Measurements from ENCODE around the gene QPRT. TPM values are rescaled to one million over a fixed set of nuclear protein-coding genes. Genes with fewer than 3 reads are reported as not detected.

Gene QPRT
- total and polyA plus RNA-seq, 2 of the 13 experiments (the other 11 are each of a cell fraction or from before 2014, with no cell fraction given), result 130 to 218 TPM

- Histone ChIP-seq H3K9ac (ENCODE audit: insufficient read depth, low read depth, low read length) (no peak overlapping the region), H3K4me2 (ENCODE audit: low read depth, low read length) (no peak overlapping the region), H3K27me3 (ENCODE audit: control insufficient read depth in 1 of 2, insufficient read depth in 2 of 2, low read length in 2 of 2) (no peaks in the 10 kb centered on the region; a peak in 1 of 5 replicates), H3K36me3 (replicated peaks in 1 of 2; ENCODE audit: control insufficient read depth in 1 of 2, insufficient read depth in 2 of 2, low read length in 2 of 2) (peaks cover 4 to 30% of the 10 kb centered on the region in 2 experiments), H2AFZ (ENCODE audit: low read length) (no peak overlapping the region), H3K4me1 (ENCODE audit: insufficient read depth, low read length) (peaks cover 61% of the 10 kb centered on the region), H3K9me3 (ENCODE audit: low read length) (no peaks in the 10 kb centered on the region), H3K79me2 (ENCODE audit: insufficient read depth, low read length) (peaks cover 64% of the 10 kb centered on the region), H4K20me1 (ENCODE audit: insufficient read depth, low read length) (peaks cover 17% of the 10 kb centered on the region; the same call in 1 of the 2 replicates), H3K27ac (ENCODE audit: extremely low read length, insufficient read depth, low read length) (no peak overlapping the region), H3K4me3 (replicated peaks in 1 of 3; ENCODE audit: insufficient read depth in 1 of 3, low read depth in 2 of 3, low read length in 3 of 3) (no peak overlapping the region)
- ATAC-seq (no peak), FAIRE-seq (no peak), DNase-seq (ENCODE audit: low spot score) (no peak)
- in situ Hi-C loops (cut with HindIII; ENCODE audit: extremely low pct_ligation_motif_present, low pct_unique_long_range_greater_than_20kb), result no loop called here
- no peak for TF ChIP-seq FOXA3 (CRISPR knock-in tag; IDR thresholded peaks at IDR 0.05)
- TF ChIP-seq SYNCRIP (IDR thresholded peaks at IDR 0.05; ENCODE audit: insufficient read depth, low read depth, low read length), result no peak
- TF ChIP-seq ZNF326 (CRISPR knock-in tag; IDR thresholded peaks at IDR 0.05; ENCODE audit: borderline replicate concordance), result no peak
- peak; percentile 31 for TF ChIP-seq RBM22 (optimal IDR thresholded peaks at IDR 0.05; ENCODE audit: low read length)
- no peak for TF ChIP-seq YEATS2 (CRISPR knock-in tag; IDR thresholded peaks at IDR 0.05; ENCODE audit: borderline replicate concordance)
- no peak for TF ChIP-seq MAFG (CRISPR knock-in tag; IDR thresholded peaks at IDR 0.05)
- intact Hi-C loops (cut with micrococcal nuclease; ENCODE audit: unreplicated experiment), result no loop called here
- WGBS (ENCODE audit: low lambda C conversion rate), result 93% methylated on average over 10 of the region's 10 CpGs
- ChIA-PET CTCF (ENCODE audit: low intra/inter-chr PET ratio, low total read pairs) (no interaction called here), POLR2A (interaction anchor here (0.7 kb wide), 1 partner anchor 8 kb away, joined by 3 read pairs; no protein-coding TSS in a partner anchor)
- no TSS peak for BruUV-seq (replicated peaks)
Measured at GRCh38 chr16:29684679-29685078, 5.7 kb downstream of the QPRT start.

GRCh38 chr16:29686740-29687332 lies 7.9 kb downstream of the QPRT start:
- H3K79me2 ChIP-seq (ENCODE audit: insufficient read depth, low read length), result peaks cover 63% of the 10 kb centered on the region
- no peak for TF ChIP-seq HES4 (CRISPR knock-in tag; IDR thresholded peaks at IDR 0.05; ENCODE audit: borderline replicate concordance)
- TF ChIP-seq CREM (IDR thresholded peaks at IDR 0.05), result no peak
- TF ChIP-seq CREM (CRISPR knock-in tag; IDR thresholded peaks at IDR 0.05), result no peak
- TF ChIP-seq BCL3 (CRISPR knock-in tag; IDR thresholded peaks at IDR 0.05), result no peak
- TF ChIP-seq RBM22 (optimal IDR thresholded peaks at IDR 0.05; ENCODE audit: low read length), result peak; percentile 55
- intact Hi-C loops (cut with micrococcal nuclease; ENCODE audit: unreplicated experiment) (no loop called here), in situ Hi-C loops (cut with HindIII; ENCODE audit: extremely low pct_ligation_motif_present, low pct_unique_long_range_greater_than_20kb) (no loop called here)
- no peaks in the 10 kb centered on the region for H3K9me3 ChIP-seq (ENCODE audit: low read length)
- H3K27me3 ChIP-seq (ENCODE audit: control insufficient read depth in 1 of 2, insufficient read depth in 2 of 2, low read length in 2 of 2), result no peaks in the 10 kb centered on the region
- 92% methylated on average over 9 of the region's 9 CpGs for WGBS (ENCODE audit: low lambda C conversion rate)
- no peak overlapping the region for H2AFZ ChIP-seq (ENCODE audit: low read length)
- peaks cover 32% of the 10 kb centered on the region for H4K20me1 ChIP-seq (ENCODE audit: insufficient read depth, low read length)
- peaks cover 4 to 24% of the 10 kb centered on the region in 2 experiments for H3K36me3 ChIP-seq (replicated peaks in 1 of 2; ENCODE audit: control insufficient read depth in 1 of 2, insufficient read depth in 2 of 2, low read length in 2 of 2)
- H3K4me2 ChIP-seq (ENCODE audit: low read depth, low read length), result no peak overlapping the region
- POLR2A ChIA-PET, result interaction anchor here (1.9 to 3.5 kb wide), 2 partner anchors 7 to 10 kb away, joined by 8 to 37 read pairs; partner anchors contain the start of gene QPRT
- no peak overlapping the region for H3K4me3 ChIP-seq (replicated peaks in 1 of 3; ENCODE audit: insufficient read depth in 1 of 3, low read depth in 2 of 3, low read length in 3 of 3)
- DNase-seq (ENCODE audit: low spot score) (no peak), ATAC-seq (no peak; the same call in 1 of the 3 replicates), FAIRE-seq (no peak)
- no TSS peak for BruUV-seq (replicated peaks)
- H3K4me1 ChIP-seq (ENCODE audit: insufficient read depth, low read length), result peaks cover 46% of the 10 kb centered on the region
- peak overlapping the region; percentile 50 for H3K27ac ChIP-seq (ENCODE audit: extremely low read length, insufficient read depth, low read length)
- CTCF ChIA-PET (ENCODE audit: low intra/inter-chr PET ratio, low total read pairs), result no interaction called here
- no peak overlapping the region for H3K9ac ChIP-seq (ENCODE audit: insufficient read depth, low read depth, low read length)
